Measurements from ENCODE around the gene DLGAP4. TPM values are rescaled to one million over a fixed set of nuclear protein-coding genes. Genes with fewer than 3 reads are reported as not detected.

DLGAP4 gene
- total and polyA plus RNA-seq, 7 donors: 53.5 to 151 (median 90.4) TPM

- Histone ChIP-seq H3K4me1 (no peaks in the 10 kb centered on the region), H3K27ac (no peak overlapping the region), H3K4me3 (no peak overlapping the region), H3K27me3 (ENCODE audit: insufficient read depth in 3 of 3, low read length in 2 of 3) (peaks cover 0 to 14% (median 2%) of the 10 kb centered on the region in 3 donors), H3K36me3 (ENCODE audit: insufficient read depth in 1 of 2, low read depth in 1 of 2) (no peaks in the 10 kb centered on the region), H3K9me3 (no peaks in the 10 kb centered on the region)
- intact Hi-C loops (cut with DNase I): no loop called here
- no peak for TF ChIP-seq CTCF (IDR thresholded peaks at IDR 0.05)
- DNase-seq (no peak), ATAC-seq (no peak)
- WGBS, 3 donors: 47 to 53% (median 52%) methylated on average over 4 of the region's 4 CpGs
Measured at GRCh38 chr20:36425166-36425565, 119.0 kb downstream of the DLGAP4 start.

- intact Hi-C loops (cut with DNase I): loop anchor here in 1 of 2 donors (10.0 kb wide), 2 partner anchors 157 to 437 kb away; no protein-coding TSS in a partner anchor
- ATAC-seq (no peak), DNase-seq (no peak)
- no peak for TF ChIP-seq CTCF (IDR thresholded peaks at IDR 0.05)
- Histone ChIP-seq H3K36me3 (ENCODE audit: insufficient read depth in 1 of 2, low read depth in 1 of 2) (no peaks in the 10 kb centered on the region), H3K27me3 (ENCODE audit: insufficient read depth in 3 of 3, low read length in 2 of 3) (no peaks in the 10 kb centered on the region), H3K4me1 (no peaks in the 10 kb centered on the region), H3K9me3 (no peaks in the 10 kb centered on the region), H3K27ac (no peak overlapping the region), H3K4me3 (no peak overlapping the region)
- WGBS, 3 donors: 87 to 91% (median 89%) methylated on average over 22 to 24 of the region's 24 CpGs
Measured at GRCh38 chr20:36431604-36432003, 125.5 kb downstream of the DLGAP4 start.

GRCh38 chr20:36432096-36432495, 126.0 kb downstream of the DLGAP4 start:
- ATAC-seq (no peak), DNase-seq (no peak)
- Histone ChIP-seq H3K27ac (no peak overlapping the region), H3K9me3 (no peaks in the 10 kb centered on the region), H3K4me1 (no peaks in the 10 kb centered on the region), H3K36me3 (ENCODE audit: insufficient read depth in 1 of 2, low read depth in 1 of 2) (no peaks in the 10 kb centered on the region), H3K27me3 (ENCODE audit: insufficient read depth in 3 of 3, low read length in 2 of 3) (peaks cover 0 to 3% (median 0%) of the 10 kb centered on the region in 3 donors), H3K4me3 (no peak overlapping the region)
- TF ChIP-seq CTCF (IDR thresholded peaks at IDR 0.05): no peak
- intact Hi-C loops (cut with DNase I): loop anchor here in 1 of 2 donors (10.0 kb wide), 2 partner anchors 157 to 437 kb away; no protein-coding TSS in a partner anchor
- 91 to 94% (median 93%) methylated on average over 23 of the region's 23 CpGs for WGBS, 3 donors

- ATAC-seq (no peak), DNase-seq (no peak)
- Histone ChIP-seq H3K4me3 (no peak overlapping the region), H3K4me1 (no peaks in the 10 kb centered on the region), H3K9me3 (no peaks in the 10 kb centered on the region), H3K36me3 (ENCODE audit: insufficient read depth in 1 of 2, low read depth in 1 of 2) (no peaks in the 10 kb centered on the region), H3K27me3 (ENCODE audit: insufficient read depth in 3 of 3, low read length in 2 of 3) (peaks cover 0 to 3% (median 0%) of the 10 kb centered on the region in 3 donors), H3K27ac (no peak overlapping the region)
- no peak for TF ChIP-seq CTCF (IDR thresholded peaks at IDR 0.05)
- intact Hi-C loops (cut with DNase I): loop anchor here in 1 of 2 donors (10.0 kb wide), 2 partner anchors 160 to 440 kb away; no protein-coding TSS in a partner anchor
- WGBS, 3 donors: 61 to 74% (median 74%) methylated on average over 2 of the region's 2 CpGs
Measured at GRCh38 chr20:36434383-36434782, 128.2 kb downstream of the DLGAP4 start.

- DNase-seq (no peak), ATAC-seq (no peak)
- H3K4me1 ChIP-seq: no peaks in the 10 kb centered on the region
- H3K9me3 ChIP-seq: no peaks in the 10 kb centered on the region
- no peaks in the 10 kb centered on the region for H3K36me3 ChIP-seq (ENCODE audit: insufficient read depth in 1 of 2, low read depth in 1 of 2)
- H3K27me3 ChIP-seq (ENCODE audit: insufficient read depth in 3 of 3, low read length in 2 of 3): peaks cover 0 to 3% (median 0%) of the 10 kb centered on the region in 3 donors
- WGBS, 3 donors: 85 to 89% (median 88%) methylated on average over 7 of the region's 7 CpGs
- no peak overlapping the region for H3K27ac ChIP-seq
- no peak overlapping the region for H3K4me3 ChIP-seq
- intact Hi-C loops (cut with DNase I): loop anchor here (5.0 to 10.0 kb wide), 3 partner anchors 160 to 440 kb away; no protein-coding TSS in a partner anchor
- no peak for TF ChIP-seq CTCF (IDR thresholded peaks at IDR 0.05)
Measured at GRCh38 chr20:36435124-36435523, 129.0 kb downstream of the DLGAP4 start.

Data from psoas muscle (tissue), 8 donors.